ENCODE measurements around the gene ZP1. TPM values are rescaled to one million over a fixed set of nuclear protein-coding genes. Genes with fewer than 3 reads are reported as not detected.
A peak's percentile ranks its signal among the peaks of the same experiment; 100 is the strongest.
"Not testable (repeated sequence)": the region's sequence is repeated elsewhere in the genome, so short reads cannot be mapped to it uniquely, and the experiment has no call there.

ZP1 gene
- total RNA-seq: not detected in 2 replicates

GRCh38 chr11:60866911-60867870 is at the start of gene ZP1:
Gene ZP1, plus strand, starts transcription at chr11:60867542. Its CDS starts 20 bp downstream, at chr11:60867562.
- H3K4me3 Mint-ChIP-seq: no peak within 1 kb of the TSS
- peaks cover 15% of the 10 kb centered on the region for H3K4me1 Mint-ChIP-seq
- intact Hi-C loops (cut with micrococcal nuclease): no loop called here
- H3K27ac Mint-ChIP-seq: no peak within 1 kb of the TSS
- H3K27me3 Mint-ChIP-seq: peaks cover 5% of the 10 kb centered on the region
- no peaks in the 10 kb centered on the region for H3K9me3 Mint-ChIP-seq
- H3K36me3 Mint-ChIP-seq (ENCODE audit: low read depth): no peaks in the 10 kb centered on the region
- DNase-seq: no peak

GRCh38 chr11:60818057-60818456 is 49.3 kb upstream of the ZP1 start:
- no peaks in the 10 kb centered on the region for H3K36me3 Mint-ChIP-seq (ENCODE audit: low read depth)
- H3K4me1 Mint-ChIP-seq: no peaks in the 10 kb centered on the region
- H3K9me3 Mint-ChIP-seq: no peaks in the 10 kb centered on the region
- no peak overlapping the region for H3K4me3 Mint-ChIP-seq
- intact Hi-C loops (cut with micrococcal nuclease): no loop called here
- H3K27me3 Mint-ChIP-seq: peaks cover 4% of the 10 kb centered on the region
- DNase-seq: no peak
- no peak overlapping the region for H3K27ac Mint-ChIP-seq

GRCh38 chr11:60821827-60822599 is 45.3 kb upstream of the ZP1 start:
- intact Hi-C loops (cut with micrococcal nuclease): no loop called here
- Mint-ChIP-seq H3K27ac (no peak overlapping the region), H3K4me1 (no peaks in the 10 kb centered on the region), H3K27me3 (peaks cover 7% of the 10 kb centered on the region), H3K9me3 (no peaks in the 10 kb centered on the region), H3K36me3 (ENCODE audit: low read depth) (no peaks in the 10 kb centered on the region), H3K4me3 (no peak overlapping the region)
- DNase-seq: no peak

- H3K9me3 Mint-ChIP-seq; H3K36me3 Mint-ChIP-seq (ENCODE audit: low read depth); intact Hi-C loops (cut with micrococcal nuclease): not testable (repeated sequence)
These were observed 43.5 kb upstream of the ZP1 start for GRCh38 chr11:60823745-60824306.

GRCh38 chr11:60825118-60825517 is 42.2 kb upstream of the ZP1 start:
- H3K36me3 Mint-ChIP-seq (ENCODE audit: low read depth): no peaks in the 10 kb centered on the region
- no peaks in the 10 kb centered on the region for H3K9me3 Mint-ChIP-seq
- intact Hi-C loops (cut with micrococcal nuclease): no loop called here
- H3K27ac Mint-ChIP-seq: no peak overlapping the region
- H3K4me3 Mint-ChIP-seq: no peak overlapping the region
- DNase-seq: no peak
- H3K27me3 Mint-ChIP-seq: peaks cover 7% of the 10 kb centered on the region
- H3K4me1 Mint-ChIP-seq: no peaks in the 10 kb centered on the region

More at GRCh38 chr11:60823745-60824306, 43.5 kb upstream of the ZP1 start:
- not testable (repeated sequence) for H3K4me3 Mint-ChIP-seq, H3K4me1 Mint-ChIP-seq, H3K27me3 Mint-ChIP-seq, DNase-seq, H3K27ac Mint-ChIP-seq

GRCh38 chr11:60825790-60826189 is 41.6 kb upstream of the ZP1 start:
- Mint-ChIP-seq H3K9me3 (no peaks in the 10 kb centered on the region), H3K36me3 (ENCODE audit: low read depth) (no peaks in the 10 kb centered on the region), H3K4me1 (no peaks in the 10 kb centered on the region), H3K4me3 (no peak overlapping the region), H3K27me3 (peaks cover 7% of the 10 kb centered on the region), H3K27ac (no peak overlapping the region)
- DNase-seq: no peak
- intact Hi-C loops (cut with micrococcal nuclease): no loop called here

- Mint-ChIP-seq H3K4me3 (no peak overlapping the region), H3K4me1 (peaks cover 11% of the 10 kb centered on the region), H3K36me3 (ENCODE audit: low read depth) (no peaks in the 10 kb centered on the region), H3K9me3 (no peaks in the 10 kb centered on the region), H3K27ac (no peak overlapping the region), H3K27me3 (peaks cover 19% of the 10 kb centered on the region)
- intact Hi-C loops (cut with micrococcal nuclease): loop anchor here (1.0 to 10.0 kb wide), 6 partner anchors 57 to 557 kb away; no protein-coding TSS in a partner anchor
- DNase-seq: no peak
These were observed 36.7 kb upstream of the ZP1 start for GRCh38 chr11:60830478-60831142.

GRCh38 chr11:60831143-60831500 is 36.2 kb upstream of the ZP1 start:
- H3K27me3 Mint-ChIP-seq: peaks cover 19% of the 10 kb centered on the region
- H3K4me1 Mint-ChIP-seq: peaks cover 12% of the 10 kb centered on the region
- peak; percentile 94 for DNase-seq
- no peaks in the 10 kb centered on the region for H3K36me3 Mint-ChIP-seq (ENCODE audit: low read depth)
- no peaks in the 10 kb centered on the region for H3K9me3 Mint-ChIP-seq
- H3K4me3 Mint-ChIP-seq: no peak overlapping the region
- no peak overlapping the region for H3K27ac Mint-ChIP-seq
- intact Hi-C loops (cut with micrococcal nuclease): loop anchor here (1.0 to 10.0 kb wide), 6 partner anchors 56 to 556 kb away; no protein-coding TSS in a partner anchor

GRCh38 chr11:60831501-60832079 is 35.8 kb upstream of the ZP1 start:
- intact Hi-C loops (cut with micrococcal nuclease): loop anchor here (1.0 to 10.0 kb wide), 6 partner anchors 56 to 556 kb away; no protein-coding TSS in a partner anchor
- Mint-ChIP-seq H3K4me3 (no peak overlapping the region), H3K27me3 (peaks cover 19% of the 10 kb centered on the region), H3K27ac (no peak overlapping the region), H3K9me3 (no peaks in the 10 kb centered on the region), H3K4me1 (peaks cover 12% of the 10 kb centered on the region), H3K36me3 (ENCODE audit: low read depth) (no peaks in the 10 kb centered on the region)
- no peak for DNase-seq

GRCh38 chr11:60834742-60835533 is 32.4 kb upstream of the ZP1 start:
- H3K4me3 Mint-ChIP-seq: no peak overlapping the region
- peaks cover 14% of the 10 kb centered on the region for H3K4me1 Mint-ChIP-seq
- no peak for DNase-seq
- peaks cover 19% of the 10 kb centered on the region for H3K27me3 Mint-ChIP-seq
- no peak overlapping the region for H3K27ac Mint-ChIP-seq
- no peaks in the 10 kb centered on the region for H3K36me3 Mint-ChIP-seq (ENCODE audit: low read depth)
- intact Hi-C loops (cut with micrococcal nuclease): loop anchor here (5.0 to 10.0 kb wide), 3 partner anchors 190 to 552 kb away; no protein-coding TSS in a partner anchor
- H3K9me3 Mint-ChIP-seq: no peaks in the 10 kb centered on the region

GRCh38 chr11:60835534-60835846 is 31.9 kb upstream of the ZP1 start:
- H3K4me3 Mint-ChIP-seq: no peak overlapping the region
- no peaks in the 10 kb centered on the region for H3K36me3 Mint-ChIP-seq (ENCODE audit: low read depth)
- H3K4me1 Mint-ChIP-seq: peaks cover 14% of the 10 kb centered on the region
- peaks cover 19% of the 10 kb centered on the region for H3K27me3 Mint-ChIP-seq
- intact Hi-C loops (cut with micrococcal nuclease): loop anchor here (10.0 kb wide), 2 partner anchors 189 to 299 kb away; no protein-coding TSS in a partner anchor
- H3K27ac Mint-ChIP-seq: no peak overlapping the region
- H3K9me3 Mint-ChIP-seq: no peaks in the 10 kb centered on the region
- no peak for DNase-seq

GRCh38 chr11:60836866-60837515 is 30.4 kb upstream of the ZP1 start:
- Mint-ChIP-seq H3K27me3 (peaks cover 16% of the 10 kb centered on the region), H3K9me3 (peaks cover 3% of the 10 kb centered on the region), H3K27ac (no peak overlapping the region), H3K4me3 (no peak overlapping the region), H3K4me1 (peaks cover 22% of the 10 kb centered on the region), H3K36me3 (ENCODE audit: low read depth) (peaks cover 3% of the 10 kb centered on the region)
- no peak for DNase-seq
- intact Hi-C loops (cut with micrococcal nuclease): loop anchor here (10.0 kb wide), 2 partner anchors 188 to 298 kb away; no protein-coding TSS in a partner anchor

Measured in activated CD4-positive, alpha-beta T cell treated with anti-CD3 and anti-CD28 coated beads, Interleukin-2, amount 10 ng/mL, durations not matched to agents 24 days and 14 days (primary cell).